HepG2 (cell line): Measurements from ENCODE around the gene COQ9. TPM values are rescaled to one million over a fixed set of nuclear protein-coding genes. Genes with fewer than 3 reads are reported as not detected.

ENCODE experiments used
- ARID3A ChIP-seq: IDR thresholded peaks from 2 replicates; pipeline ENCODE4 v1.6.1; 2012; ENCODE audit warnings: low read depth, low read length, improper control_type of control experiment
- CREM ChIP-seq, 2 experiments: sonication (generic) in 1 of 2; formaldehyde crosslinking in 1 of 2; IDR thresholded peaks; 2 replicates each; pipeline versions ENCODE4 v1.4.0 to v1.6.1; 2016 to 2020; ENCODE audit warnings: antibody characterized with exemption in 1 of 2, mild to moderate bottlenecking in 1 of 2, missing genetic modification reagents in 1 of 2
- EHMT2 ChIP-seq: fragments of 200-600 bp; sonication (generic); IDR thresholded peaks from 2 replicates; pipeline ENCODE4 v1.7.0; 2017; ENCODE audit warnings: antibody characterized with exemption, low read depth, low read length, borderline replicate concordance
- GATA4 ChIP-seq: sonication (generic); IDR thresholded peaks from 2 replicates; pipeline ENCODE4 v1.6.1; 2016; ENCODE audit warnings: antibody characterized with exemption, low read depth, borderline replicate concordance
- MED8 ChIP-seq: sonication (generic); formaldehyde crosslinking; IDR thresholded peaks from 2 replicates; pipeline ENCODE4 v1.8.1; 2023; ENCODE audit warnings: mild to moderate bottlenecking, missing genetic modification reagents; ENCODE audit not compliant: insufficient replicate concordance
- MLLT10 ChIP-seq: sonication (generic); formaldehyde crosslinking; IDR thresholded peaks from 2 replicates; pipeline ENCODE4 v1.4.0; 2020; ENCODE audit warnings: missing genetic modification reagents
- MTA1 ChIP-seq: sonication (generic); formaldehyde crosslinking; IDR thresholded peaks from 2 replicates; pipeline ENCODE4 v1.4.0; 2020; ENCODE audit warnings: missing genetic modification reagents, mild to moderate bottlenecking, borderline replicate concordance
- NFATC3 ChIP-seq: sonication (generic); formaldehyde crosslinking; IDR thresholded peaks from 2 replicates; pipeline ENCODE4 v1.5.1; 2020; ENCODE audit warnings: mild to moderate bottlenecking, missing genetic modification reagents
- NONO ChIP-seq, 2 experiments: fragments of 450-650 bp in 1 of 2; sonication (generic) in 1 of 2; formaldehyde crosslinking in 1 of 2; IDR thresholded peaks in 1 of 2; conservative IDR thresholded peaks in 1 of 2; 2 replicates each; pipeline versions ENCODE4 v1.6.1 to v1.8.0; 2017 to 2022; ENCODE audit warnings: mild to moderate bottlenecking in 1 of 2, missing genetic modification reagents in 1 of 2, moderate library complexity in 1 of 2
- SRF ChIP-seq: IDR thresholded peaks from 2 replicates; pipeline ENCODE4 v1.6.1; 2011; ENCODE audit warnings: mild to moderate bottlenecking, low read depth, low read length, moderate library complexity
- SRSF9 ChIP-seq: fragments of 200-400 bp; formaldehyde crosslinking; IDR thresholded peaks from 2 replicates; pipeline ENCODE4 v1.6.1; 2018; ENCODE audit warnings: borderline replicate concordance, mild to moderate bottlenecking, low read depth, low read length; ENCODE audit not compliant: insufficient read depth, poor library complexity, severe bottlenecking
- XBP1 ChIP-seq: sonication (generic); formaldehyde crosslinking; IDR thresholded peaks from 2 replicates; pipeline ENCODE4 v1.5.0; 2020; ENCODE audit warnings: missing genetic modification reagents
- ZBTB42 ChIP-seq: sonication (generic); formaldehyde crosslinking; IDR thresholded peaks from 2 replicates; pipeline ENCODE4 v1.5.0; 2020; ENCODE audit warnings: mild to moderate bottlenecking, missing genetic modification reagents
- ZFP91 ChIP-seq: sonication (generic); formaldehyde crosslinking; IDR thresholded peaks from 2 replicates; pipeline ENCODE4 v1.9.0; 2022; ENCODE audit warnings: missing genetic modification reagents, mild to moderate bottlenecking, borderline replicate concordance
- ZNF558 ChIP-seq: sonication (generic); formaldehyde crosslinking; IDR thresholded peaks from 2 replicates; pipeline ENCODE4 v1.9.0; 2022; ENCODE audit warnings: mild to moderate bottlenecking, missing genetic modification reagents, borderline replicate concordance
- ZNF674 ChIP-seq: sonication (generic); formaldehyde crosslinking; IDR thresholded peaks from 2 replicates; pipeline ENCODE4 v1.5.0; 2020; ENCODE audit warnings: low read depth, mild to moderate bottlenecking, missing genetic modification reagents
- ZNF7 ChIP-seq: IDR thresholded peaks from 2 replicates; pipeline ENCODE4 v1.6.1; 2016; ENCODE audit warnings: missing biosample characterization, missing genetic modification reagents
- ZNF720 ChIP-seq: sonication (generic); formaldehyde crosslinking; IDR thresholded peaks from 2 replicates; pipeline ENCODE4 v1.4.0; 2020; ENCODE audit warnings: missing genetic modification reagents
- ZNF792 ChIP-seq: IDR thresholded peaks from 2 replicates; pipeline ENCODE4 v1.6.1; 2016
- ZSCAN9 ChIP-seq: IDR thresholded peaks from 2 replicates; pipeline ENCODE4 v1.6.1; 2016; ENCODE audit warnings: borderline replicate concordance
- polyA plus RNA-seq, 8 experiments: library from polyadenylated mRNA; depleted of rRNA in 3 of 8; stranded (reverse) in 7 of 8; unstranded in 1 of 8; fragments of >200 nt; fragmentation: Illumina TruSeq in 4 of 8; extraction: Trizol in 4 of 8; gene quantifications; 2 replicates each; pipeline versions ENCODE4 v1.2.1 to v1.2.3, GENCODE V29; 2011 to 2016; ENCODE audit warnings: low read depth in 4 of 8, missing spikeins in 1 of 8, mixed read lengths in 1 of 8; ENCODE audit not compliant: insufficient read depth in 1 of 8
- total RNA-seq, 5 experiments: library from RNA; depleted of rRNA; stranded (reverse); fragments of >200 nt; fragmentation: Illumina TruSeq; extraction: Trizol; gene quantifications; 2 replicates each; pipeline ENCODE4 v1.2.3, GENCODE V29; 2016; ENCODE audit warnings: low read depth in 1 of 5
- TF ChIP-seq, protein P1 (sequence below): sonication (generic); formaldehyde crosslinking; IDR thresholded peaks from 2 replicates; pipeline ENCODE4 v1.5.0; 2020; ENCODE audit warnings: missing genetic modification reagents, mild to moderate bottlenecking, borderline replicate concordance
- TF ChIP-seq, protein P2 (sequence below): sonication (generic); formaldehyde crosslinking; IDR thresholded peaks from 2 replicates; pipeline ENCODE4 v1.4.0; 2020; ENCODE audit warnings: mild to moderate bottlenecking, missing genetic modification reagents
- TF ChIP-seq, protein P3 (sequence below): sonication (generic); formaldehyde crosslinking; IDR thresholded peaks from 2 replicates; pipeline ENCODE4 v1.5.1; 2020; ENCODE audit warnings: mild to moderate bottlenecking, missing genetic modification reagents, moderate library complexity

The COQ9 gene
- total and polyA plus RNA-seq, 2 of the 13 experiments (the other 11 are each of a cell fraction or from before 2014, with no cell fraction given): 57.5 to 108 TPM

GRCh38 chr16:57482845-57483545 lies 35.7 kb downstream of the COQ9 start (continued):
- TF ChIP-seq ARID3A: no peak
- TF ChIP-seq MLLT10 (CRISPR knock-in tag): no peak
- TF ChIP-seq GATA4: peak; percentile 34; the same call in 1 of the 2 replicates
- TF ChIP-seq ZNF792: peak; percentile 36; the same call in 1 of the 2 replicates
- peak; percentile 59; the same call in 1 of the 2 replicates for TF ChIP-seq CREM (IDR thresholded peaks at IDR 0.05)
- TF ChIP-seq CREM (CRISPR knock-in tag; IDR thresholded peaks at IDR 0.05): no peak
- no peak for TF ChIP-seq NONO (IDR thresholded peaks at IDR 0.05)
- TF ChIP-seq NONO (CRISPR knock-in tag; conservative IDR thresholded peaks at IDR 0.05): peak; percentile 97
- no peak for TF ChIP-seq ZNF674 (CRISPR knock-in tag)
- no peak for TF ChIP-seq MED8 (CRISPR knock-in tag)
- TF ChIP-seq ZSCAN9 (CRISPR knock-in tag): no peak
- peak; percentile 96; the same call in 1 of the 2 replicates for TF ChIP-seq MTA1
- no peak for TF ChIP-seq ZNF558
- no peak for TF ChIP-seq NFATC3 (CRISPR knock-in tag)
- TF ChIP-seq, protein P1, sequence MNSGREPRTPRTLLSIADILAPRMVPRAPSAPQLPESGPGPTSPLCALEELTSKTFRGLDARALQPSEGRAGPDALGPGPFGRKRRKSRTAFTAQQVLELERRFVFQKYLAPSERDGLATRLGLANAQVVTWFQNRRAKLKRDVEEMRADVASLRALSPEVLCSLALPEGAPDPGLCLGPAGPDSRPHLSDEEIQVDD (CRISPR knock-in tag): no peak
- TF ChIP-seq, protein P2, sequence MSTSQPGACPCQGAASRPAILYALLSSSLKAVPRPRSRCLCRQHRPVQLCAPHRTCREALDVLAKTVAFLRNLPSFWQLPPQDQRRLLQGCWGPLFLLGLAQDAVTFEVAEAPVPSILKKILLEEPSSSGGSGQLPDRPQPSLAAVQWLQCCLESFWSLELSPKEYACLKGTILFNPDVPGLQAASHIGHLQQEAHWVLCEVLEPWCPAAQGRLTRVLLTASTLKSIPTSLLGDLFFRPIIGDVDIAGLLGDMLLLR (CRISPR knock-in tag): no peak
- TF ChIP-seq EHMT2: peak; percentile 57; the same call in 1 of the 2 replicates
- no peak for TF ChIP-seq ZBTB42 (CRISPR knock-in tag)
- TF ChIP-seq ZNF7 (CRISPR knock-in tag): no peak
- no peak for TF ChIP-seq ZNF720 (CRISPR knock-in tag)
- no peak for TF ChIP-seq SRSF9
- 0 out of 2 replicates have a peak, but pooled peaks have one; percentile 17 for TF ChIP-seq SRF
- peak; percentile 77 for TF ChIP-seq ZFP91 (CRISPR knock-in tag)
- no peak for TF ChIP-seq XBP1 (CRISPR knock-in tag)
- TF ChIP-seq, protein P3, sequence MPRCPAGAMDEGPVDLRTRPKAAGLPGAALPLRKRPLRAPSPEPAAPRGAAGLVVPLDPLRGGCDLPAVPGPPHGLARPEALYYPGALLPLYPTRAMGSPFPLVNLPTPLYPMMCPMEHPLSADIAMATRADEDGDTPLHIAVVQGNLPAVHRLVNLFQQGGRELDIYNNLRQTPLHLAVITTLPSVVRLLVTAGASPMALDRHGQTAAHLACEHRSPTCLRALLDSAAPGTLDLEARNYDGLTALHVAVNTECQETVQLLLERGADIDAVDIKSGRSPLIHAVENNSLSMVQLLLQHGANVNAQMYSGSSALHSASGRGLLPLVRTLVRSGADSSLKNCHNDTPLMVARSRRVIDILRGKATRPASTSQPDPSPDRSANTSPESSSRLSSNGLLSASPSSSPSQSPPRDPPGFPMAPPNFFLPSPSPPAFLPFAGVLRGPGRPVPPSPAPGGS (CRISPR knock-in tag): no peak
